Germinal center (tissue), 1 donor: Measurements from ENCODE around the gene SYTL1.

Experiments
- DNase-seq: peaks from one replicate; pipeline ENCODE4 v3.0.0; 2012; ENCODE audit warnings: mixed read lengths, low spot score

SYTL1 gene

DNA sequence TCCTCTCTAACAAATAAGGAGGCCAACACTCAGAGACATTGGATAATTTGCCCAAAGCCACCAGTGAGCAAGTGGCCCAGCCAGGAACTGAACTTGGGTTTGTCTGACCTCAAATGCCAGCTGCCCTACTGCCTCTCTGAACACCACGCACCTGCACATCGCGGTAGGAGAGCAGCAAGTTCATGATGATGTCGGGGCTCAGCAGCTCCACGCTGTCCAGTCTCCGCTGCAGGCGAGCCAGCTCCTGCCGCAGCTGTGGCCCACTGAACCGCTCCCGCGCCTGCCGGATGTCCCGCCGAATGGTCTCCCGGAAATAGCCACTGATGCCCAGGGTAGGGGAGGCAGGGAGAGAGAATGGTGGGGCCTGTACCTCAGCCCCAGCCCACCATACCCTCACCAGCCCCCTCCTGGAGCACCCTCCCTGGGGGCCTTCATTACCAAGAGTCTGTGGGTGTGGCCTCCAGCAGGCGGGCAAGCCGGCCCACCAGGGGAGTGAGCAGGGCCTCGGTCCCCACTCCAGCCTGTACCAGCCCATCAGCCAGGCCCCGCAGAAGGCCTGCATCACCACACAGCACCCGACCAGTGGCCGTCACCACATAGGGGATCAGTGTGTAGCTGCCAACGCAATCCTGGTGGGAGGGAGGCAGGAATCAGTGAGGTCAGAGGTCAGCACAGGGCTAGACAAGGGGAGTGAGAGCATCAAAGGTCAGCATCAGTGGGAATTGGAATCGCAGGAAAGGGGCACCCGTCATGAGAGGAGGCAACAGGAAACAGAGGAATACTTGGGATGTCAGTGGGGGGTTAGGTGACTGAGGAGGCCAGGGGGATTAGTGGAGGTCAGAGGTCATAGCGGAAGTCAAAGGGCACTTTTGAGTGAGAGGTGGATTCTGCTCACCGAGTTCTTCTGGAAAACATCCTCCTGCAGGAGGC, 22.2 kb downstream of the SYTL1 start:
- DNase-seq: no peak

DNA sequence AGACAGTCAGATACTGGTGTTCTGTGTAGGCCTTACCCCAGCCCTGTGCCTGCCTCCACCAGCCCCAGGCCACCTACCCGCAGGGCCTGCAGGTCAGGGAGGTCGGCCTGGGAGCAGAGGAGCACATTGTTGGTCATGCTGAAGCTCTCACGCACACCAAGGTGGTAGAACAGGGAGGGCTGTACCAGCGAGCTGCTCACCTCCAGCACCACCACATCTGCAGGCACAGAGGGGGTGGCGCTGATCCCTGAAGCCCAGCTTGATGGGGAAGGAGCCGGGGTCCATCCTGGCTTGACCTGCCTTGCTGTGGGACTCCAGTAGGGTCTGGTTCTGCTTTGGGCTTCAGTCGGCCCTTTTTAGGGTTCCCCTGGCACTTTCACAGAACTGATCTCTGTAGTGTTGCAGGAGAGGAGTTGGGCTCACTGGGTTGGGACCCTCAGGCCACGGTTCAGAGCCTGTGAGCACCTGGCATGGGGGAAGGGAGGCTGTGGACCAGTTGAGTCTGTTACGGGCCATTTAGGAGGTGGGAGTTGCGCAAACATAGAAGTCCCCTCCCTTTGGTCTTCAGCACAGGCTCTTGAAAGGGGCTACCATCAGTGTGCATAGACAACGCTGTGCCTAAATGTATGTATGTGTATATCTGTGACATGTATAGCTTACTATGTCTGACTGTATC, 23.0 kb downstream of the SYTL1 start:
- no peak for DNase-seq

DNA sequence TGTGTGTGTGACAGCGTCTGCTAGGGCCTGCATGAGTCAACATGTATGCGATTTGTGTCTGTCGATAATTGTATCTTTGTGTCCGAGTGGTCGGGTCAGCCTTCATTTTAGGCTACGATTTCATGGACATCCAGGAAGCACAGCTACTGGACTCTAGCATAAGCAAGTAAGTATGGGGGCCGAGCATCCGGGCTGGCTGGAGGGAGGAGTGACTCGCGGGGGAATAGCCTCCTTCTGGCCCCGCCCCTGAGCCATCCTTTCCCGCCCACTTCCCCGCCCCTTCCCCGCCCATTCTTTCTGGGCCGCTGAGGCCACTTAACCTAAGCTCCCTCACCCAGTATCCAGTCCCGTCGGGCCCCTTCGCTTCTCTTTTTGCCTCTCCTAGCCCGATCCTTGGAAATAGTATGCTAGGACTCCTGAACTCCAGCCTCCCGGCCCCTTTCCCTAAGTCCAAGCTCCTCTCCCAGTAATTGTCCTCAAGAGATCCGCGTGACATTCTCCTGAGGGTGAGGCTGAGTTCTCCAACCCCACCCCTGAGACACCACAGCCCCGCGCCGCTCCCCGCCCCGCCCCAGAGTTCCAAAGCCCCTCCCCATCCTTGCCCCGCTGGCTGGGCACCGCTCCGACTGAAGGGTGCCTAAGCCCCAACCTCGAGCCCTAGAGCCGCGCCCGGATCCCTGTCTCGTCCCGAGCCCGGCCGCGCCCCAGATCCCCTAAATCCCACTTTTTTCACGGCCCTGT, 23.7 kb downstream of the SYTL1 start:
- DNase-seq: peak; percentile 93

DNA sequence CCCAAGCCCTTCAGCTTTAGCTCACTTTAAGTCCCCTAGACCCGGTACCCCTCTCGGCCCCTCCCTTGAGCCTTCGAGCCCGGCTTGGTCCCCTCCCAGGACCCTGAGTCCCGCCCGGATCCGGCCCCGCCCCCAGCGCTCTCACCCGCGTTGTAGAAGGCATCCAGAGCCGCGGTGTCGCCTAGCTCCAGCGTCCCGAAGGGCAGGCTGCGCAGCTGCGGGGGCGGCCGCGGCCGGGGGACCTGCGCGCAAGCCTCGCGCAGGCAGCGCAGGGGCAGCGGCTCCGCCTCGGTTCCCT, 24.2 kb downstream of the SYTL1 start:
- peak; percentile 74 for DNase-seq

DNA sequence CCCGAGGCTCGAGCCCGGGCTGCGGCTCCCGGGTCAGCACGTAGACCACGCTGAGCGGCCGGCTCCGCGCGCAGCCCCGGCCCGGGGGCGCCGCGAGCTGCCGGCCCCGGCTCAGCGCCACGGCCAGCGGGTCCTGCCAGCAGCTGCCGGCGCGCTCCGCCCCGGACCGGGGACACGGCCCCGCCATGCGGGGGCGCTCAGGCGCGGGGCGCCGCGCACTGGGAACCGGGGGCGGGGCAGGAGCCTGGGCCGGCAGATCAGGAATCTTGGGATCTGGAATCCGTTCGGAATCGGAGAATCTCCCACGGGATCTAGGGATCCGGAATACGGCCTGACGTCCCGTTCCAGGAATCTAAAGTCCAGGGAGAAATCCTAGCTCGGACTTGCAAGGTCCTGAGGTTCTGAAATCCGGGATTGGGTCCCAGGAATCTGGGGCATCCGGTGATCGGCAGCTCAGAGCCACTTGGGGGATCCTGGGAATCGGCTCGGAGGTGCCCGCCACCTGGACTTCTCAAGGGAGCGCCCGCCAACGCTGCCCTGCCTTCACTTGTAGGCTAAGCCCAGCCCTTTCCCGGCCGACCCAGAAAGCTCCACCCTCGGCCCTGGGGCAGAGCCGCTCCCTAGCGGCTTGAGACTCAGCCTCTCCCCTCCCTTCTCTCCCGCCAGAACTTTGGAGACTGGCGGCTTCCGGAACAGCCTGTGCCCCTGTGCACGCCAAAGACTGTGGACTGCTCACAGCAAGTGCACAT, 24.8 kb downstream of the SYTL1 start, which contains the start of gene MAP3K6:
Gene MAP3K6 (minus strand): TSS at position 551 of the 749 bp plus-strand sequence. CDS start 364 bp downstream, at position 187.
- DNase-seq: peak; percentile 69

DNA sequence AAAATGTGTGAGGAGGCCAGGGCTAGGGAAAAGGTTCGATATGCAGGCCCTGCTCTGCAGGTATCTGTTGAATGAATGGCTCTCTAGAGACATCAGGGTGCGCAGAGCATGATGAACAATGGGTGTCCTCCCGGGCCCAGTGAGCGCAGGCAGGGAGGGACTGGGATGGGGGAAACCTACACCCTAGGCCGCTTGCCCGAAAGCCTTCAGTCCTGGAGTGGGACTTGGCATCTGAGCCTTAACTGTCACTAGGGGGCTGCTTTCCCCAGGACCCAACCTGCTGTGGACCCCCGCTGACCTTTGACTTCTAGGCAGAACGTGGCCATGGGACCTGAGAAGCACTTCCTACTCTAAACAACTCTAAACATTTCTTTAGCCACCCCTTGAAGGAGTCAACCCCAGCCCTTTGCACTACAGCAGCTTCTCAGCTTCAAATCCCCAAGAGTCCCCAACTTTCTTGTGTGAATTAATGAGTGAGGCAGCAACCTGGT, 25.4 kb downstream of the SYTL1 start:
- no peak for DNase-seq

DNA sequence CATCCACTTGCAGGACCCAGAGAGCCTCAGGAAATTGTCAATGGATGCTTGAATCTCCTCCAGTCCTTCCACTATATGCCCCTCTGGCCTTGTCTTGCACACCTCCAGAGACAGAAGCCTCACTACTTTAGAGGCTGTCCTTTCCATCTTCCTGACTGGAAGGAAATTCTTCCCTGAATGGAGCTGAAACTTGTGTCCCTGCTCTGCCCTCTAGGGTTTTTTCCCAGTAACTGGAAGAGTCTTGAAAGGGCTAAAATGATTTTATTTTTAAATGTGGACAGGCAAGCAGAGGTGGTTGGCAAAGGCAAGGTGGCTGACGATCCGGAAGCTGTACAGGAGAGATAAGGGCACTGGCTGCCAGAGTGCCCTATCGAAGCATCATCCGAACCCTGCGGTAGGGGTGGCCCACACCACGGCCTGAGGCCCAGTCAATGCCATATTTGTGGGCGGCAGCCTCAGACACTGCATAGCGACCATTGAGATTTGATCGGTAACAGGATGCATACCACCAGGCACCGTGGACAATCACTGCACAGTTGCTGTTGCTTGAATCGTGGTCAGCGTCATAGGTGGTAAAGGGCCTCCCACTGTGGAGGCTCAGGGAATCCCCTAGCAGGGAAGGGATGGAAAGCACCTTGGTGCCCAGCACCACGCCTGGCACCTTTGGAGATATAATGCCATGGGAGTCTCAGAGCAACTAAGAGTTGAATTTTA, 27.2 kb downstream of the SYTL1 start:
- no peak for DNase-seq

DNA sequence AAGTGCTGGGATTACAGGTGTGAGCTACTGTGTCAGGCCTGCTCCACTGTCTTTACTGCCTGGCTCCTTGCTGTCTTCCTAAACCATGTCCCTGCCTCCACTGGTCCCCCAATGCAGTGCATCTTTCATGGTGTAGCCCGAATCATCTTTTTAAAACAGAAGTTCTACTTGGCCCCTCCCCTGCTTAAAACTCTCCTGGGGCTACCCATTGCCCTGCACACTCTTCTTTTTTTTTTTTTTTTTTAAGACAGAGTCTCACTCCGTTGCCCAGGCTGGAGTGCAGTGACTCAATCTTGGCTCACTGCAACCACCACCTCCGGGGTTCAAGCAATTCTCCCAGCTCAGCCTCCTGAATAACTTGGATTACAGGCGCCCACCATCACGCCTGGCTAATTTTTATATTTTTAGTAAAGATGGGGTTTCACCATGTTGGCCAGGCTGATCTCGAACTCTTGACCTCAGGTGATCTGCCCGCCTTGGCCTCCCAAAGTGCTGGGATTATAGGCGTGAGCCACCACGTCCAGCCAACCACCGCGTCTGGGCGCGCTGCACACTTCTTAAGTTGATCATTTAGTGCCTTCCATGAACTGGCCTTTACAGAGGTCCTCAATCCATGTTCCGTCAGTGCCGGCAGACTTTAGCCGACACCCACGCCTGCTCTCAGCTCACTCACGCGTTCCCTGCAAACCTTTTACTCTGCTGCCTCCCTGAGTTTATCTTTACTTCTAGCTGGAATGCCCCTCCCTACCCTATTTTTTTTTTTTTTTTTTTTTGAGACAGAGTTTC, 30.4 kb downstream of the SYTL1 start:
- DNase-seq: no peak

DNA sequence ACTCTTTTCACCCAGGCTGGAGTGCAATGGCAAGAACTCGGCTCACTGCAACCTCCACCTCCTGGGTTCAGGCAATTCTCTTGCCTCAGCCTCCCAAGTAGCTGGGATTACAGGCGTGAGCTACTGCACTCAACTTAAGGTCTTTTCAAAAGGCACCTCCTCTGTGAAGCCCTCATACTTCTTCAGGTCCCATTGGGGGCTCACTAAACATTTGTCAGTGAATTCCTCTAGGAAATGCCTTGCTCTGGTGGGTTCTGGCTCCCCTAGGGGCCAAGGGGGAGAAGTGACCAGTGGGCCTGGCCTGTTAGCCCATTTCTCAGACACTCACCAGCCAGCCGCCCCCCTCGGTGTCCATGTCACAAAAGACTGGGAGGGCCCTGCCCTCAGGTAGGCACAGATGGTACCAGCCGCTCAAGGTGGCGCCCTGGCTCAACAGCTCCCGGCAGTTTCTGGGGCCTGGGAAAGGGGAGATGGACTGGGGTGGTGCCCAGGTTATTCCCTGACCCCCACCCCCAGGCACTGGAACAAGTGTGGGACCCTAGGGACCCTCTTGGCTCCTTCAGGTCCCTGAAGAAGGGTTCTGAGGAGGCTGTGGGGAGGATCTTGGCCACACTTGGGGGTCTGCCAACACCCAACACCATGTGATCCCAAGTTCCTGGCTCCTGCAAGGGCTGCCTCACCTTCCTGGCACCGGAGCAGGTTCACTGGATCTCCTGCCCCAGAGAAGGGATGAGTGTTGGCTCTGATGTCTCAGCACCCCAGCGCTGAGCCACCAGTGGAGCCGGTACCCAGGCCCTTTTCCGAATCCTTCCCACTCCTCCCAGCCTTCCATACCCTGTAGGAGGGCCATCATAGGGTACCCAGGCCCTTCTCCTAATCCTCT, 31.2 kb downstream of the SYTL1 start:
- DNase-seq: no peak

DNA sequence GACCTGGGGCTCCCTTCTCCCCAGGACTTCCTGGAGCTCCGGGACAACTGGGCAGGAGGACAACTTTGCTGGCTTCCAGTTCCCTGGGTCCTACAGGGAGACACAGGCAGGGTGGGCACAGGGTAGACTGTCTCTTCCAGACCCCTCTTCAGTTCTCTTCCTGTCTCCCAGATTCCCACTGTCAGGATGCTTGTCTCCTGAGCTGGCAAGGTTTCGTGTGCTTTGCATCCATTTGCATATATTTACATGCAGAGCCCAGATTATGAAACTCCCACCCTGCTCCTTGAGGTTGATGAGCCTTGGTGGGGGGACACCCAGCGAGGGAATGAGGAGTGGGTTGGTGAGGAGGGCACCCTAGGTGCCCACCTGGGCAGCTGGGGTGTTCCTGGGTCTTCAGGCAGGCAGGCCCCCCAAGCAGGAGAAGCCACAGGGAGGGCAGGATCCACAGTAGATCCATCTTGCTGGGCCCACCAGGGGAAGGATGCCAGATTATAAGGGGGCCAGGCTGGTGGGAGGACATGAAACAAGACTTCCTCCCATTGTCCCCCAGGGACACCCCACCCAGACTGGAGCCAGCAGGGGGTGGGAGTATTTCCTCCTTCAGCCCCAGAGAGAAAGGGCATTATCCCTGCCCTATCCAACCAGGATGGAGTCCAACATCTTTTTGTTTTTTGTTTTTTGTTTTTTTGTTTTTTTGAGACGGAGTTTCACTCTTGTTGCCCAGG, 32.7 kb downstream of the SYTL1 start, which contains the start of gene FCN3:
Gene FCN3 (minus strand): TSS at position 463 of the 725 bp plus-strand sequence. CDS start 6 bp downstream, at position 457.
- DNase-seq: no peak

DNA sequence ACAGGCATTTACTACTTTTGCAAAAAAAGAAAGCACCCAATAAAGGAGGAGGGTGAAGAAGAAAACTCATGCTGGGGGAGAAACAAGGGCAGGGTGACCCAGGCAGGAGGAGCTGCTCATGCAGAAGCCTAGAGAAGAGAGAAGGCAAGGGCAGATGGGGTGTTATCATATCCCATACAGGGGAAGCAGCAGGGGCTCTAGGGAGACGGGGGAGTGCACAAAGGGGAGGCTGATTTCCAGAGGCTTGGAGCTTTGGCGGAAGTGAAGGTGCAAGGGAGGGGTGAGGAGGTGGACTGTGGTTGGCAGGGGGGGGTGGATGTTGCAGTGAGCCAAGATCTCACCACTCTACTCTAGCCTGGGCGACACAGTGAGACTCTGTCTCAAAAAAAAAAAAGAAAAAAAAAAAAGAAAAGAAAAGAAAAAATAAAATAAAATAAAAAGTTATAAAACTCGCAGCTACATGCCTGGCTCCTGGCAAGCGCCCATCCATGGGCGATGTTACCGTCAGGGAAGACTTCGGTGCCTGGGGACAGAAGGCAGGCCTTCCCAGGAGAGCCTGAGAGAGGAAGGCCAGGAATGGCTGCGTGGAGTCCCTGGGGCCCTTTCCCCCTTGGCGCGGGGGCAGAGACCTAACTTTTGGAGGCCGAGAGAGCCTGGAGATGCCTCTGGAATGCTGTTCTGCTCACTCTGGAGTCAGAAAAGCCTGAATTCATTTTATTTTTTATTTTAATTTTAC, 36.1 kb downstream of the SYTL1 start:
- DNase-seq: no peak

DNA sequence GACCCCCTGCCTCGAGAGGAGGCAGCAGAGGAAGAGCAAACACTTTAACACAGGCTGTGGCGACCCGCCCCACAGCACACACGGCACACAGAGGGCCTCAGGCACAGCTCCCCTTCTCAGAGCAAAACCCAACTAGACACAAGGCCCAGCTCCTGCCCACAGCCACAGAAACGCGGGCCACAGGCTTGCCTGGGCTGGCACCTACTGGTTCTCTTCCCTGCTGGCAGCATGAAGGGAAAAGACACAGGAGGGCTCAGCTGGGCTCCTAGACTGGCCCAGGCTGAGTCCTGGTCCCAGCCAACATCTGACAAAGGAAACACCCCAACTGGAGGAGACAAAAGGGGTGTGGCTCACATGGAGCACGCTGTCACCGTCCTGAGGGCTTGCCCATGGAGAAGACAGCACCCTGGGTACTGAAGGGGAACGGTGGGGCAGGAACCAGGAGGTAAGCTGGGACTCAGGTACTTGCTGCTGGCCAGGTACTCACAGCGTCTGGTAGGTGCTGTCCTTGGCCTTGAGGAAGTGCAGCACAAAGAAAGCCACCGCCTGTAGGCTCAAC, 37.8 kb downstream of the SYTL1 start:
- DNase-seq: no peak

DNA sequence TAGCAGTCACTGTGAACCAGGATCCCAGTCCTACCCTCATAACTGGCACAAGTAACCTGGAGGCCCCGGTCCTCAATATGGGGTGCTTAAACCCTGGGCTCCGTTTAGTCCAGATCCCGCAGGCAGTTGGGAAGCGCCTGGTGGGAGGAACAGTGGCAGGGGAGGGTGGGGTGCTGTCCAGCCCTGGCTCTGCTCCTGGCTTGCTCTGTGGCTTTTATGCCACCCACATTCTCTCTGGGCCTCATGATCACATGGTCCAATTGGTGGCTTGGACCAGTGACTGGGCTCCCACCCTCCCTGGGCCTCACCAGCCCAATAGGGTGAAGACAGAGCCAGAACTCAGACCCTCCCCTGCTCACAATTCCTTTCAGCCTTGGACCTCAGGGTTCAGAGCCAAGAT, 38.4 kb downstream of the SYTL1 start:
- DNase-seq: no peak

DNA sequence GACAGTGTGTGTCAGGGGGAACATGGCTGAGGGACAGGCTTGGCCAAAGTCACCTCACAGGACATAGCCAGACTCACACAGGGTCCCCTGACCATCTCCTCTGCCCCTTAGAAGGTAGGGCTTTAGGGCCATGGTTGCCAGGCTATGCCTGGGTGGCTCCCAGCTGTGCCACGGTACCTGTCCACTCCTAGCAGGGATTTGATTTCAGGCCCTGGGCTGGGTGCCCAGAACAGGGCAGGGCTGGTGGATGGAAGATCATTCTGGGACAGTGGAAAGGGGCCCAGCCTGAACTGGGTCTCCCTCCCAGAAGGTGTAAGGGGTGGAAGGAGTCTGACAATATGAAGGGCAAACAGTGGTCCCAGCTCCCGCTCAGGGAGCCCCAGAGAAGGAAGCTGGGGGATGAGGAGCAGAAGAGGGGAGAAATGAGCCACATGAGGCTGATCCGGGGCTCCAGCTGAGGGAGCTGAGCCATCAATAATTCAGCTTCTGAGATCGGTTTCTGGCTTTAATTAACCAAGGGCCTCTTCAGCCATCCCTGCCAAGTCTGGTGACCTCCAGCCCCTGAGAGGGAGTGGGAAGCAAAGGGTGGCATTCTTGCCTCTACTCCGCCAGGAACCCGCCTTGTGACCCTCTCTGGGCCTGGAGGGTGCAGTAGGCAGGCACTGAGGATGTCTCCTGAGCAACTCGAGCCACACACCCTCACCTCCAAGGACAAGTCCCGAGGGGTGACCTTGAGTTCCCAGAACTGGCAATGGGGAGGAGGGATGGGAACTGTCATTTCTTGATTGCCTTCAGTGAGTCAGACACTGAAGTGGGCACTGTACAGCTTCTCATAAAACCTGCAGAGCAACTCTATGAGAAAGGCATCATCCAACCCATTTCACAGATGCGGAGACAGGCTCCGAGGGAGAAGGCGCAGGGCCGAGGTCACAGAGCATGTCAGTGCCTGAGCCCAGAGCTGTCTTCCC, 39.2 kb downstream of the SYTL1 start:
- DNase-seq: no peak

DNA sequence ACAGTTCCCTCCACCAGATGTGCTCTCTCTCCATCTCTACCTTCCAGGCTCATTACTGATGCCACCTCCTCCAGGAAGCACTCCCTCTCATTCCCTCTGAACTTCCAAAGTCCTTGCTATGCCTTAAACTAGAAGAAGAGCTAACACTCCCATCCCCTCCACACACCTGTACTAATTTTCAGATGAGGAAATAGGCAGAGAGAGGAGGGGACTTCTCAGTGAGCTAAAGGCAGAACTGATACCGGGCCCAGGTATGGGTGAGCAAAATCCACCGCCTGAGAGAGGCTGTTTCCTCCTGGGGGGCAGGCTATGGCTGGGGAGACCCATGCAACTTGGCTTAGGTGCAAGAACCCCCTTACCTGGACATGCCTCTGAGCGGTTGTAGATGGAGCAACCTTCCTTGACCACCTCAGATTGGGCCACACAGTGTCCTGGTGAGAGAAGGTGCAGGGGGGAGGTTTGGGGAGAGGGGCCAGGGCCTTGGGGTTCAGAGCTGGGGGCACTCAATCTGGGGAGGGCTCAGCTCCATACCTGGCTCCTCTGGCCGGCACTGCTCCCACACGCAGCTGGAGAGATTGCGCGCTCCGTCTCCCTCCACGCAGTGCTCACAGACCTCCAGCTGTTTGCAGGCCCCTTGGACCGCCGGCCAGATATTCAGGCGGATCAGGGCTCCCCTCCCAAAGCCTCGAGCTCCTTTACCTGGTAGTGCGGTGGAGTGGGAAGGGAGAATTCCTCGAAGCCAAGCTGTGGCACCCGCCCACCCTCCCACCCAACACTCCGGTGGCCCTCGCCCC, 40.3 kb downstream of the SYTL1 start:
- no peak for DNase-seq
